GM20431 (cell line): Measurements from ENCODE around the gene CLMN.

Source experiments
- in situ Hi-C: fragments of 300-500 bp; cut with MseI, MboI; formaldehyde crosslinking; loops from one replicate; pipeline ENCODE4 v1.15.0; 2020; ENCODE audit warnings: low sequenced_read_pairs; ENCODE audit not compliant: unreplicated experiment

CLMN gene

DNA sequence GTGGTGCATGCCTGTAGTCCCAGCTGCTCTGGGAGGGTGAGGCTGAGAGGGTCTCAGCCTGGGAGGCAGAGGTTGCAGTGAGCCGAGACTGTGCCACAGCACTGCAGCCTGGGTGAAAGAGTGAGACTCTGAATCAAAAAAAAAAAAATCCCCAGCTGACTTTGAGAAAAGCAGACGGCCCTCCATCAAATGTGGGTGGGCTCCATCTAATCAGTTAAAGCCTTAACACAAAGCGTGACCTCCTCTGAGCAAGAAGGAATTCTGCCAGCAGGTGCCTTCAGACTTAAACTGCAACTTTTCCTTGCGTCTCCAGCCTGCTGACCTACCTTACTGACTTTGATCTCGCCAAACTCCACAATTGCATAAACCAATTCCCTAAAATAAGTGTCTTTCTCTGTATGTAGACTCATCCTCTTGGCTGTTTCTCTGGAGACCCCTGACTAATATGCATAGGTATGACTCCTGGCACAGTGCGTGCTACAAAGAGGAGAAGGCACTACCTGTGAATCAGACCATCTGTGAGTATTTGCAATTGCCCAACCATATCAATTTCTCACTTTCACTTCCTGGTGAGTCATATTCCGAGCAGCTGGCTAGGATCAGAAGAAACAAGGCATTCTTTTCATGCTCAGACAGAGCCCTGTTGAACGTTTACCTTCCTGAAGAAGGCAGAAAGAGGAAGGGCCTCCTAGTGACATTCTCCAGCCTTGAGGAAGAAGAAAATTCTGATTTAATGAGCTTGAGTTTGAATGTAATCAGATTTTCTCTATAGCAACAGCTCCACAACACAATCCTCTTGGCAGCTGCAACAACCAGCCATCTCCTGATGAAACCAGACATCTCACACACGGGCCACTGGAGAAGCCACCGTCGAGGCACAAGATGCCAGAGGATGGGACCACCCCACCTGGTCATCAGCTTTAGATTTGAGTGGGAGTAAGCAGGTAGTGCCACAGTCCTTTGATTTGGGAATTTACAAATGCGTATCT is 54.3 kb downstream of the CLMN start:
- in situ Hi-C loops, result no loop called here

DNA sequence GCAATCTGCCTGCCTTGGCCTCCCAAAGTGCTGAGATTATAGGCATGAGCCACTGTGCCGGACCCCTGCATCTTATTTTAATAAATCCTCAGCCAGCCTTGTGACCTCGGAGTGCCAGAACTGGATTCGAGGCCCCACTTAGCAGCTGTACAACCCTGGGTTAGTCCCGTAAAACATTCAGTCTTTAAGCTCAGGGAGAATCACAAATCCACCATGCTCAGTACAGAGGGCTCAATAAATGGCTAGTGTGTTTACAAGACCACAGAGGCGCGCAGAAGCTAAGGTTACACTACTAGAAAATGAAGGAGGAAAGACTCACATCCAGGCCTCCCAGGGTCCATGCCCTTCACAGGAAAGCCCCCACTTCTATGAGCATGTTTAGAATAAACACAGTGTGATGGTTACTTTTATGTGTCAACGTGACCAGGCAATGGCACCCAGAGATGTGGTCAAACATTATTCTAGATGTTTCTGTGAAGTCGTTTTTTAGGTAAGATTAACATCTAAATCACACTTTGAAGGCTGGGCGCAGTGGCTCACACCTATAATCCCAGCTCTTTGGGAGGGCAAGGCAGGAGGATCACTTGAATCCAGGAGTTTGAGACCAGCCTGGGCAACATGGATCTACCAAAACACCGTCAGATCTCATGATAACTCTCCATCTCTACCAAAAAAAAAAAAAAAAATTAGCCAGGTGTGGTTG is 55.3 kb downstream of the CLMN start:
- in situ Hi-C loops, result no loop called here

- in situ Hi-C loops, result no loop called here
Measured at GRCh38 chr14:95263527-95264231, 56.0 kb downstream of the CLMN start.

DNA sequence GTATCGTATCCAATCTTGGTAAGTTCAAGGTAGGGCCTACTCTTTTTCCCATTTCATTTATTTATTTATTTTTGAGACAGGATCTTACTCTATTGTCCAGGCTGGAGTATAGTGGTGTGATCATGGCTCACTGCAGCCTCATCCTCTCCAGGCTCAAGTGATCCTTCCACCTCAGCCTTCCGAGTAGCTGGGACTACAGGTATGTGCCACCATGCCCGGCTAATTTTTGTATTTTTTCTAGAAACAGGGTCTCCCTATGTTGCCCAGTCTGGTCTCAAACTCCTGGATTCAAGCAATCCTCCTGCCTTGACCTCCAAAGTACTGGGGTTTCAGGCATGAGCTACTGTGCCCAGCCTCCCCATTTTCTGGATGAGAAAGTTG is 57.2 kb downstream of the CLMN start:
- in situ Hi-C loops, result no loop called here

GRCh38 chr14:95261616-95262510 is 57.8 kb downstream of the CLMN start:
- in situ Hi-C loops, result no loop called here

DNA sequence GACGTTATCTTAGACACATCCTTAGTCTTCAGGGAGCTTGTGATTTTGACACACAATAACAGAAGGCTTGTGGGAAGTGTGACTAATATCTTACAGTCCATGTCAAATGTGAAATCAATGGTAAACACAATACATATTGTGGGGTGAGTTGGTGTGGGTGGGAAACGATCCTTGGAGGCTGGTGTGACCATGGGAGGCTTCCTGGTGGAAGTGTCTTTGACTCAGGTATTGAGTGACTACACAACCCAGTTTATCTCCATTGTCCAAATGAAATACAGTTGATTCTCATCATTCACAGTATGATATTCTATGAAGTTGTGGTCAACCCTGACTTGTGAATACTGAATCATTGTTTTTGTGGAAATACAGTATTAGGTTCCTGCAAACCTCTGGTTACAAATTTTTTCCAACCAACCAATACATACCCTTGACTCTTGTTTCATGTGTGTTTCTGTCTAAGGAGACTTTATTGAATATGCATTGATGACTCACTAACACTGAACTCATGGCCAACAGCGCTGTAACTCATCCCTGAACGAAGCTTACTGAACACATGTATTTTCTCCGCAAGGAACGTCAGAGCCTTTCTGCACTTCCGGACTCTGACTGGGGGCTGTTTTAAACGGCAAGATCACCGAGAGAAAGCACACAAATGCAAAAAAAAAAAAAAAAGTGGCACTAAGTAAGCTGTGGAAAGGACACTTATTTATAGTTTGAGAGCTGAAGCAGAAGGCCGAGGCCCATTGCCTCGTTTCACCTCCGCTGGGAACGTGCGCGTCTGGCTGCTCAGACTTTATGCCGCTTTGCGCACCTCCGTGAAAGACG is 59.0 kb downstream of the CLMN start:
- in situ Hi-C loops, result no loop called here

DNA sequence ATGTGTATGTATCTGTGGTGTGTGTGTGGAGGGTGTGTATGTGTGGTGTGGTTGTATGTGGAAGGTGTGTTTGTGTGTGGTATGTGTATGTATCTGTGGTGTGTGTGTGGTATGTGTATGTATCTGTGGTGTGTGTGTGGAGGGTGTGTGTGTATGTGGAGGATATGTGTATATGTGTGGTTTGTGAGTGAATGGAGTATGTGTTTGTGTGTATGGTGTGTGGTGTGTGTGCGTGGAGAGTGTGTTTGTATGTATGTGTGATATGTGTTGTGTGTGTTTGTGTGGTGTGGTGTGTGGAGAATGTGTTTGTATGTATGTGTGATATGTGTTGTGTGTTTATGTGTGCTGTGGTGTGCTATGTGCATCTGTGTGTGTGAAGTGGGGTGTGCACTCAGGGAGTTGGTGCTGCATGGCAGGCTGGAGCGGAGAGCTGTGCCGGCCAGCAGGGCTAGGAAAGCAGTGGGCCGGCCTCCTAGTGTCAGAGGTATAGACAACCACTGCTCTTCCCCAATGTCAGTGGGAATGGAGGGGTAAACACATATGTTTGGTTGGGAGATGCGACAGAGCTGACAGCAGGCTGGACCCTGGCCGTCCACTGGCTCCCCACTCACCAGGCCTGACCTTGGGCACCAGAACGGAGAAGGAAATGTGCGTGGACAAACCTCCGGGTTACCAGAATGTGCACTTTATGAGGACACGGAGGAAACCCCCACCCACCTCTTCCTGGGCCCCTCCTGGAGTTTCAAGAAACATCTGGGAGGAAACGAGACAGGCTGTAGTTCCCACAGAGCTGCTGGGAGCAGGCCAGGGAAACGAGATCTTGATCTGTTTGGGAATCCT is 60.7 kb downstream of the CLMN start:
- in situ Hi-C loops, result no loop called here

DNA sequence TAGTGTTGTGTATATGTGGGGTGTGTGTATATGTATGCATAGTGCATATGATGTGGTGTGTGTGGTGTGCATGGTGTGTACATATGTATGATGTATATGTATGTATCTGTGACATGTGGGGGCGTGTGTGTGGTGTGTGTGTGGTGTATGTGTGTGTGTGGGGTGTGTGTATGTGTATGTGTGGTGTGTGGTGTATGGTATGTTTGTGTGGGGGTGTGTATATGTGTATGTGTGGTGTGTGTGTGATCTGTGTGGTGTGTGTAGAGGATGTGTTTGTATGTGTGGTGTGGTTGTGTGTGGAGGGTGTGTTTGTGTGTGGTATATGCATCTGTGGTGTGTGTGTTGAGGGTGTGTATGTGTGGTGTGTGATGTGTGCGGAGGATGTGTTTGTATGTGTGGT is 61.6 kb downstream of the CLMN start:
- in situ Hi-C loops, result no loop called here

DNA sequence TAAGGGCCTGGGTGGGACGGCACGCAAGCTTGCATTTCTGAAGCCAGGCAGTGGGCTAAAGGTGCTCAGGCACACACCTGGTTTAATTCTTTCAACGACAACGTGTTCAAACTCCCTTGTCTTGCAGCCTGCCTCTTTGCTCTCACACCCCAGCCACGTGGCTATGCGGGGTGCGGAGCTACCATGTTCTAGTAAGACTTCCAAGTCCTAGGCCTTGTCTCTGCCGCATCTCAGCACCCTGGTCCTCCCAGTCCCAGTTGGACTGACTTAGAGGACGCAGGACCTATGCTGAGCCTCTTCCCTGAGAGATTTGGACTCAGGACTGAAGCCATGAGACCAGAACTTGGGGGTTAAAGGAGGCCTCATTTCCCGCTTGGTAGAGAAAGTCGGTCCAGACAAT is 62.2 kb downstream of the CLMN start:
- in situ Hi-C loops, result no loop called here

- in situ Hi-C loops, result no loop called here
Measured at GRCh38 chr14:95256776-95257060, 63.0 kb downstream of the CLMN start.

DNA sequence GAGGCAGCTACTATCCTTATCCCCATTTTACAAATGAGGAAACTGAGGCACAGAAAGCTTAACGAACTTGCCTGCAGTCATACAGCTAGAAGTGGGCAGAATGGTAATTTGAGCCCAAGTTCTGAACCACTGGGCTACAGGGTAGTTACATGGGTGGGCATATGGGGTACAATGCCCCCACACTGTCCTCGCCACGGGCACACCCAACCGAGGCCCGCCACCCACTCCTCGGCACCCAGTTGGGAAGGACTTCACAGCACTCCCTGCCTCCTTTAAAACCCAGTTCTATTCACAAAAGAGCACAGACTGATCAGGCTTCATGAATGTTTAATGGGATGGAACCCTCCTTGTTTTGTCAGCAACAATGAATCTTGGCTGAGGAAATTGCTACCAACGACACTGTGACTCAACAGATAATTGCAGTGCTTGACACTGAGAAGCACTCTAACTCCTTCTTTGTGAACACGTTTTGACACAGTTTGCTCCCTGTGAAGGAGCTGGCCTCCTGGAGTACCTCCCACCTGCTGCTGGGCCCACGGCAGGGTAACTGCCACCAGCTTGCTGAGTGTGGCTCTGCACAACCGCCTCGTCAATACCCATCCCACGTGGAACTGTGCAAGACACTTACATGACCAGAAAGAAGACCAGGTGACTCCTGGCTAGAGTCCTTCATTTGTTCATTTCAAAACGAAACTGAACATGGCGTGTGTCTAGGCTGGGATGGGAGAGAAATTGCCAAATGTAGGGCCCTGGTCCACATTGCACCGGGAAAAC is 63.5 kb downstream of the CLMN start:
- in situ Hi-C loops, result no loop called here

- in situ Hi-C loops, result no loop called here
Measured at GRCh38 chr14:95255487-95255886, 64.2 kb downstream of the CLMN start.

DNA sequence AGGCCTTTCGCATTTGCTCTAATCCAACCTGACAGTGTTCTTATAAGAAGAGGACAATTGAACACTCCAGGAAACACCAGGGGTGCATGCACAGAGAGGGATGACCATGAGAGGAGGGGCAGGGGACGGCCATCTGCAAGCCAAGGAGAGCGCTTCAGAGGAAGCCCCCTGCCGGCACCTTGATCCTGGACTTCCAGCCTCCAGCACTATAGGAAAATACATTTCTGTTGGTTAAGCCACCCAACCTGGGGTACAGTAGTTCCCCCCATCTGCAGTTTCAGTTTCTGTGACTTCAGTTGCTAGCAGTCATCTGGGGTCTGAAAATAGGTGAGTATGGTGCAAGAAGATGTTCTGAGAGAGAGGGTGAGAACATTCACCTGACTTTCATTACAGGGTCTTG is 64.7 kb downstream of the CLMN start:
- in situ Hi-C loops, result no loop called here

DNA sequence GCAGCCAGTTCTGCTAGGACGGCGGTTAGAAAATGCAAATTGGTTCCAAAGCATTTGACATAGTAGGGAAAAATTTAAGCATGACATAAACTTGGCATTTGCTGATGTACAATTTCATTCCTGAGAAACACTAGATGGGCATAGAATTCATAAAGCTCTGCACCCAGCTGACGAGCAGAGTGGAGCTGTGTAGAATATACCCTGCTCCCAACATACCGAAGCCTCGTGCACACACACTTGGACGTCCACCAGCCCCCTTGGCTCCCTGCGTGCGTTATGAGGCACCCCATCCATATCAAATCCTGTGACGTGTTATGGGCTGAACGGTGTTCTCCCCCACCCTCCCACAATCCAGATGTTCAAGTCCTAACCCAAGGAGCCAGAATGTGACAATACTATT is 65.4 kb downstream of the CLMN start:
- in situ Hi-C loops, result no loop called here

GRCh38 chr14:95253039-95253630 is 66.6 kb downstream of the CLMN start:
- in situ Hi-C loops, result no loop called here

GRCh38 chr14:95252219-95252618 is 67.5 kb downstream of the CLMN start:
- in situ Hi-C loops, result no loop called here

DNA sequence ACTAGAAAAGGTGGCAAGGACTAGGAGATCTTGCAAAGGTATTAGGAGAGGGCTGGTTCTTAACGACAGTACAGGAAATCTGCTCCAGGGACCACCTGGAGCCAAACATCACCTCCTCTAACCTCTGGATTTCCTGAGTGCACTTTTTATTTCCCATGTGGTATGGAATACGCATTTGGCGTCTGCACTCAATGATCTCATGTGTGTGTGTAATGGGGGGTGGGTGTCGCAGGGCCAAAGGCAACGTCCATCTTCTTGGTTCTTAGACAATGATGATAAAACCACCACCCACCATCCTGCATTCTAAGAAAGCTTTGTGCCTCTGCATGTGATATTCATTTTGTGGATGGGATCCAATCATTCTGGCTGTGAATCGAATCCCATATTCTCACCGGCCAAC is 68.8 kb downstream of the CLMN start:
- in situ Hi-C loops, result no loop called here
